Mucosa of descending colon (tissue), 3 donors: ENCODE data around the gene FAM53B. TPM values are rescaled to one million over a fixed set of nuclear protein-coding genes. Genes with fewer than 3 reads are reported as not detected.
"Not testable (repeated sequence)": the region's sequence is repeated elsewhere in the genome, so short reads cannot be mapped to it uniquely, and the experiment has no call there.

Source experiments
- ATAC-seq: fragments of 200-7000 bp; cut with Tn5 transposase; one replicate; pipeline ENCODE4 v1.9.1; 2020; ENCODE audit warnings: mild to moderate bottlenecking, moderate library complexity
- DNase-seq, 3 donors: peaks; one replicate each; pipeline ENCODE4 v3.0.0-alpha.2; 2020
- H3K36me3 ChIP-seq: fragments of 200-600 bp; one replicate; pipeline ENCODE4 v1.8.0; 2021; ENCODE audit warnings: low read depth, mild to moderate bottlenecking
- H3K4me1 ChIP-seq: fragments of 200-600 bp; one replicate; pipeline ENCODE4 v1.8.0; 2021; ENCODE audit warnings: low read depth, mild to moderate bottlenecking
- H3K4me3 ChIP-seq: fragments of 200-600 bp; one replicate; pipeline ENCODE4 v1.8.0; 2021; ENCODE audit warnings: mild to moderate bottlenecking
- H3K9me3 ChIP-seq: fragments of 200-600 bp; one replicate; pipeline ENCODE4 v1.8.0; 2021; ENCODE audit warnings: mild to moderate bottlenecking
- CTCF ChIP-seq: fragments of 200-600 bp; IDR thresholded peaks from one replicate; pipeline ENCODE4 v1.8.0; 2022; ENCODE audit warnings: antibody characterized with exemption, mild to moderate bottlenecking
- intact Hi-C, 2 donors: fragments of 100-400 bp; cut with DNase I in 1 of 2; cut with micrococcal nuclease in 1 of 2; formaldehyde crosslinking; loops; one replicate each; pipeline versions ENCODE4 v1.11.0 to v1.11.1; 2022; cut with DNase I, micrococcal nuclease
- long read RNA-seq, 2 donors: library from polyadenylated mRNA; unstranded; transcript quantifications; one replicate each; pipeline ENCODE4 v2.0.0, GENCODE V29; 2019 to 2021
- total RNA-seq, 3 donors: library from RNA; stranded (reverse); fragmentation: NEBNext Ultra II Directional in 2 of 3; extraction: Animal tissue kit (Norgen Biotek cat#: 25700) in 2 of 3; gene quantifications; one replicate each; pipeline versions ENCODE4 v1.2.1 to v1.2.4, GENCODE V29; 2021 to 2023
- donor health status: DM: no; HTN: no; CAD: no; lungs with moderate emphysema.
- donor health status: DM: no; HTN: no; CAD: no.
- donor health status: DM: no; HTN: yes; CAD: no.

The FAM53B gene
- total RNA-seq, result 10 to 100 TPM; 37.2 to 48.0 (median 44.2) TPM
- long read RNA-seq, donor 1, full-length matches to known transcripts, result 11 of 55 reads
- long read RNA-seq, donor 1, partial matches to known transcripts, result 4 of 55 reads
- long read RNA-seq, donor 1, other reads (novel, unspliced or antisense), result 40 of 55 reads
- long read RNA-seq, donor 2, partial matches to known transcripts, result 0 of 2 reads
- long read RNA-seq, donor 2, other reads (novel, unspliced or antisense), result 2 of 2 reads

- no peak for TF ChIP-seq CTCF
Observed at GRCh38 chr10:124744102-124745050, at the start of gene FAM53B. FAM53B (minus strand) TSS chr10:124744378; CDS start chr10:124706713, 37,665 bp downstream.

GRCh38 chr10:124792998-124793352 is 48.8 kb upstream of the FAM53B start:
- no peak for TF ChIP-seq CTCF
- H3K4me3 ChIP-seq, result no peak overlapping the region
- intact Hi-C loops, result no loop called here
- H3K4me1 ChIP-seq, result peaks cover 6% of the 10 kb centered on the region
- H3K9me3 ChIP-seq, result no peaks in the 10 kb centered on the region
- no peaks in the 10 kb centered on the region for H3K36me3 ChIP-seq
- DNase-seq (peak in 1 of 3 donors; percentile 8), ATAC-seq (no peak)

More at GRCh38 chr10:124744102-124745050, at the start of gene FAM53B:
- no peaks in the 10 kb centered on the region for H3K36me3 ChIP-seq
- ATAC-seq (peak; percentile 67), DNase-seq (peak; percentile 85 to 90 (median 89))
- H3K4me3 ChIP-seq, result peak within 1 kb of the TSS; percentile 50
- intact Hi-C loops, result loop anchor here (5.0 to 10.0 kb wide), 2 partner anchors 100 to 212 kb away; no protein-coding TSS in a partner anchor
- peaks cover 45% of the 10 kb centered on the region for H3K4me1 ChIP-seq
- no peaks in the 10 kb centered on the region for H3K9me3 ChIP-seq

GRCh38 chr10:124791547-124792348 is 47.6 kb upstream of the FAM53B start, which contains the start of gene EEF1AKMT2:
EEF1AKMT2 (minus strand) TSS chr10:124791887; CDS start chr10:124791833, 54 bp downstream.
- no peaks in the 10 kb centered on the region for H3K9me3 ChIP-seq
- H3K4me3 ChIP-seq, result peak within 1 kb of the TSS; percentile 90
- ATAC-seq, result peak; percentile 99
- peak; percentile 88 to 90 (median 89) for DNase-seq
- TF ChIP-seq CTCF, result peak; percentile 42
- intact Hi-C loops, result no loop called here
- peaks cover 6% of the 10 kb centered on the region for H3K4me1 ChIP-seq
- H3K36me3 ChIP-seq, result no peaks in the 10 kb centered on the region

- intact Hi-C loops, H3K9me3 ChIP-seq, ATAC-seq, H3K4me1 ChIP-seq, DNase-seq, H3K4me3 ChIP-seq, H3K36me3 ChIP-seq: not testable (repeated sequence)
Observed at GRCh38 chr10:124782900-124783299, 38.7 kb upstream of the FAM53B start.

GRCh38 chr10:124768791-124769190 is 24.6 kb upstream of the FAM53B start:
- no peaks in the 10 kb centered on the region for H3K4me1 ChIP-seq
- no peak for ATAC-seq
- H3K36me3 ChIP-seq, result no peaks in the 10 kb centered on the region
- no peaks in the 10 kb centered on the region for H3K9me3 ChIP-seq
- DNase-seq, result no peak
- H3K4me3 ChIP-seq, result no peak overlapping the region
- intact Hi-C loops, result no loop called here
- no peak for TF ChIP-seq CTCF
